NCI-H128 (cell line): ENCODE data around the gene KIF4A.

Experiments
- DNase-seq: peaks from one replicate; lab custom pipeline; 2025; ENCODE audit not compliant: unreplicated experiment; lab: John Stamatoyannopoulos, UW

KIF4A gene

DNA sequence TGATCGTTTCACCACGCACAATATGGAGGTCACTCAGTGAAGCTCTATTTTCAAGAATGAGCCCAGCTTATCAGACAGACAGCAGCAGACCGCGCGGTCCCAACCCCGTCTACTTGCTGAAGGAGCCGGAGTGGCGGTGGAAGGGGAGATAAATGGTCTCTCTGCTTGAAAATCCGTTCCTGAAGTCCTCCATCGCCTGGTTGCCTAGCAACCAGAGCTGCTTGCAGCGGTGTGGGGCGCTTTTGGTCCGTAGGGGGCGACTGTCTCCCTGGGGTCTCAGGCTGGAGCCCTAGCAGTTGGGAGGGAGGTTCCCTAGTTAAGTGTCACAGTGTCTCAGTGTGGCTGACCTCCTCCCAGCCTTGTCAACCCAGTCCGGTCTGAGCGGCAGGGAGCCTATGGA lies 146.4 kb downstream of the KIF4A start:
- no peak for DNase-seq

DNA sequence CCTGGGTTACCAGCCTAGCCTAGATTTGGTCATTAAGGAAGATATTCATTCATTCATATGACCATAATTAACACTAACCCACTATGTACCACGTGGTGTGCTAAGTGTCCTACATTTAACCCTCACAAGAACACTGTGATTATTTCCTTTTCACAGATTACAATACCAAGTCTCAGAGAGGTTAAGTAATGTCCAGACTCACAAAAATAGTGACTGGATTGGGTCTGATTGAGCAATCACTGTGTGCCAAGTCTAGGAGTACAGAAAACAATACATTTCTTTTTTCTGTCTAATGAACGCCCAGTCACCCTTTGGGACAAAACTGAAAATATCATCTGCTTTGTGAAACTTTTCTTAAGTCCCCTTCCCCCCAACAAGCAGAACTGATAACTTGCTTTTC lies 147.1 kb downstream of the KIF4A start:
- no peak for DNase-seq

DNA sequence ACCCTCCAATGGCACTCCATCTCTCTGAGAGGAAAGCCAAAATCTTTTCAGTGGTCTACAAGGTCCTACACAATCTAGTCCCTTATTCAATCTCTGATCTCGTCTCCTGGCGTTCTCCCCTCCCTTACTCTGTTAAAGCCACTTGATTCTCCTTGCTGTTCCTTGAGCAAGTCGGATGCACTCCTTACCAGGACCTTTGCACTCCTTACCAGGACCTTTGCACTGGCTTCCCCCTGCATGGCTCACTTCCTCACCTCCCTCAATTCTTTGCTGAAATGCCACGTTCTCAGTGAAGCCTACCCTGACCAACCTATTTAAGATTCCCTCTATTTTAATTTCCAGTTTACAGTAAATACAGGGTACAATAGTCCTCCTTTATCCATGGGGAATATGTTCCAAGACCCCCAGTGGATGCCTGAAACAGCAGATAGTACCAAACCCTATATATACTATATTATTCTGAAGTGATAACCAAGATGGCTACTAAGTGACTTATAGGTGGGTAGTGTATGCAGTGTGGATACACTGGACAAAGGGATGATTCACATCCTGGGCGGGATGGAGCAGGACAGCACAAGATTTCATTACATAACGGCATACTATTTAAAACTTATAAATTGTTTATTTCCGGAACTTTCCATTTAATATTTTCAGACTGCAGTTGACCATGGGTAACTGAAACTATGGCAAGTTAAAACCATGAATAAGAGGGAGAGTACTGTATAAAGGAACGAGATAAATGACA lies 148.2 kb downstream of the KIF4A start:
- DNase-seq: no peak

DNA sequence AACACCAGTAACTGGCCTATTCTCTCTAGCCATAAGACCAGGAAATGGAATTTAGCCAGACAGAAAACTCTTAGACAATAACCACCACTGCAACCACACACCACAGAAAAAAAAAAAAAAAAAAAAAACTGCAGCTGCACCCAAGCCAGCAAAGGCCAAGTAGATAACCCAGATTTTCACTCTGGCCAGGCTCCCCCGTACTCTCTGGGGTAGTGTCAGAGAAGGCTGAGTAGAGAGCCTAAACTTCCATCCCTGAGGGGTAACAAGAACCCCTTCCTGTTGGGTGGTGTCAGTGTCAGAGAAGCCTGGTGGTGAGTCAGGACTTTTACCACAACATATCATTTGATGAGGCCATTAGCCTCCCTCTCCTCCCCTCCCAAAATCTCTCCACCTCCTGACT lies 149.1 kb downstream of the KIF4A start:
- no peak for DNase-seq

DNA sequence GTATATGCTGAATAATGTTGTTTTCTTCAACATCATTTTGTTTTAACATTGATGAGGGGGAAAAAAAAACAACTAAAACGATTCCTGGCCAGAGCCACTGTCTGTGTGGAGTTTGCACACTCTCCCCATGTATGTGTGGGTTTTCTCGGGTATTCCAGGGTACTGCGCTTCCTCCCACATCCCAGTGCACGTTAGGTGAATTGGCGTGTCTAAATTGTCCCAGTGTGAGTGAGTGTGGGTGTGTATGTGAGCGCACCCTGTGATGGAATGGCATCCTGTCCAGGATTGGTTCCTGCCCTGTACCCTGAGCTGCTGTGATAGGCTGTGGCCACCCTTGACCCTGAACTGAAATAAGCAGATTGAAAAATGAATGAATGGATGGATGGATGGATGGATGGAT lies 152.3 kb downstream of the KIF4A start:
- no peak for DNase-seq

DNA sequence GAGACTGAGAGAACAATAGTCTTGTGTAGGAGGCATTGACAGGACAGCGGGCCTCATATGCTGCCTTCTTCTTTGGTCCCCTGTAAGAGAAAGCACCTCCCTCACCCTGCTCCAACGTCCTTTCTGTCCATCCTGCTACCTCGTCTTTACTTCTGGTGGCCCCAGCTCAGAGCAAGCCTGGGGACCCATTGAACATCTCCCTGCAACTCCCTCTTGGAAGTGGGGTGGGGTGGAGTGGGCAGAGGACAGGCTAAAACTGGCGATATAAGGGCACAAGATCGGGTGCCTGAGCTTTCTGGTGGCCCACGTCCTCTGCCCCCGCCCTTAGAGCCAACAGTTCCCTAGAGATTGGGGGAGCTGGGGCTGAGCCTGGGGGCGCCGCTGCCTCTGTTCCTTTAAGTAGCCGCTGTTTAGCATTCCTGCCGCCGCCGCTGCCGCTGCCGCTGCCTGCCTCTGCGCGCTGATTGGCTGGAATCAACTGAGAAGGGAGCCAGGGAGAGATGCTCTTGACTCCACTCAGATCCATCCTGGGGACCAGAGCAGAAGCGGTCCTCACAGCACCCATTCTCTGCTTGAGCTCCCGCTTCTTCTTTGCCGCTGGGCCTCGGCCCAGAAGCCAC lies 154.5 kb downstream of the KIF4A start, which contains the start of gene DLG3:
TSS of gene DLG3 (plus strand) at position 510 of the 620 bp plus-strand sequence. CDS start 367 bp downstream, outside the sequence.
- peak; percentile 39 for DNase-seq

DNA sequence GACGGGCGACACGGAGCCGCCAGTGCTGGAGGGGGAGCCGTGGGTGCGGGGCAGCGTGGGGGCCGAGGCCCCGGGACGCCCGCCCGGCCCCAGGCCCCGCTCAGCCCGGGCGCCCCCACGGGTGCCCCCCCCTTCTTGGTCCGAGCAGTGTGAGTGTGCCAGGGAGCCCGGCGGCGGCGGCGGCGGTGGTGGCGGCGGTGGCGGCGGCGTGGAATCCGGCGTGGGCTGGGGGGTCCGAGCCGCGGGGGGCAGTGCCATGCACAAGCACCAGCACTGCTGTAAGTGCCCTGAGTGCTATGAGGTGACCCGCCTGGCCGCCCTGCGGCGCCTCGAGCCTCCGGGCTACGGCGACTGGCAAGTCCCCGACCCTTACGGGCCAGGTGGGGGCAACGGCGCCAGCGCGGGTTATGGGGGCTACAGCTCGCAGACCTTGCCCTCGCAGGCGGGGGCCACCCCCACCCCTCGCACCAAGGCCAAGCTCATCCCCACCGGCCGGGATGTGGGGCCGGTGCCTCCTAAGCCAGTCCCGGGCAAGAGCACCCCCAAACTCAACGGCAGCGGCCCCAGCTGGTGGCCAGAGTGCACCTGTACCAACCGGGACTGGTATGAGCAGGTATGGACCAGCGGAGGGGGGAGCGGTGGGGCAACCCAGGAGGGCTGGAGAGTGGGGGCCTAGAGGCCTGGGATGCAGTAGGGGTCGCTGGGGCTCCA lies 155.2 kb downstream of the KIF4A start:
- no peak for DNase-seq

DNA sequence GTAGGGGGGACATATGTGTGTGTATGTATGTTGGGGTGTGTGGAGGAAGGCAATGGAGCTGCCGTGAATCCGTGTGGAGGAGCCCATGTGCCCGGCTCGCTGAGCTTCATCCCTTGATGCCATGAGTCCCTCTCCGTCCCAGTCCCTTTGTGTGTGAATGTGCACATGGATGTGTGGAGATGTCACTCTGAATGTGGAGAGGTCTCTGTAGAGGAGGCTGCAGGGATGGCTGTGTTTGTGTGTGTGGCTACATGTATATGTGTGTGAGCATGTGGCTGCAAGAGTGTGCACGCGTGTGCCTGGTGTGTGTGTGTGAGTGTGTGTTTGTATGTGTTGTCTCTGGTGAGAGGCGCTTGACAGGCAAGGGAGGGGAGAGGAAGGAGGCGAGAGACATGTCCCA lies 156.0 kb downstream of the KIF4A start:
- no peak for DNase-seq

DNA sequence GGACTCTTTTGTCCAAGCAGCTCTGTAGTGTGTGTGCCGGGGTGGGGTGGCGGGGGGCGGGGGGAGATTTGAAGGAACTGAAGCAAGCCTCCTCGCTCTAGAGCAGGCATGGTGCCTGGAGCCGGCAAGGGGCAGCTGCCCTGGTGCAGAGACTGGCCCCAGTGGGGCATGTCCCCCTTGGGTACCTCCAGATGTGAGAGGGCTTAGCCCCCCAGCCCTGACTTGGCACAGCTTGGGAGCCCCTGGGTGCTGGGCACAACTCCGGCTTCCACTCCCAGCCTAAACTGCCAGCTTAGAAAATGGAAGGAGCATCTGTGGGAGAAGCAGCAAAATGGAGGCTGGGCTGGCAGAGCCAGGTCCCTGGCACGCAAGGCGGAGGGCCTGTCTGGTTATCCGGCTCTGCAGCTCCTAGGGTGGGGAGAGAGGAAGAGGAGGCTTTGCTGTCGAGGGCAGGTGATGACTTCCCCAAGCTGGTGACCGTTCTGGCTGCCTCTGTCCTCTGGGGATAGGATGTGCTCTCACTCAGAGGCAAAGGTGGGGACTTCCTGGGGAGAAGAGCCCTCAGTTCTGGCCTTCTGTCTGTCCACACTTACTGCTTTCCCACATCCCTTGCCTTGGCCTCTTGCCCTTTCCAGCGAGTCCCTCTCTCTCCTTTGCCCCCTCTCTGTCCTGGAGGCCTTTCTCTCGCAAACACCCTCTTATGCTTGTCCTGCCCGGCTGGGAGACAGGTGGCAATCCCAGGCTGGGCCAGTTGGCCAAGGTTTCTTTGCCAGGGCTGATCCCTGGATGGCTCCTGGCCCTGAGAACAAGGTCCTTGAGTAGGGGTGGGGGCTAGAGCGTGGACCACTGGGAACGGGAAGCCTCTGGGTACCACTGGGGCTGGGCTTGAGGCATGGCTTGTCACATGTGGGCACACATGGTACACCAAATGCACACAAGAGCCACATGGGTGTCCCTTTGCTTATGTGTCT lies 156.8 kb downstream of the KIF4A start:
- DNase-seq: no peak

DNA sequence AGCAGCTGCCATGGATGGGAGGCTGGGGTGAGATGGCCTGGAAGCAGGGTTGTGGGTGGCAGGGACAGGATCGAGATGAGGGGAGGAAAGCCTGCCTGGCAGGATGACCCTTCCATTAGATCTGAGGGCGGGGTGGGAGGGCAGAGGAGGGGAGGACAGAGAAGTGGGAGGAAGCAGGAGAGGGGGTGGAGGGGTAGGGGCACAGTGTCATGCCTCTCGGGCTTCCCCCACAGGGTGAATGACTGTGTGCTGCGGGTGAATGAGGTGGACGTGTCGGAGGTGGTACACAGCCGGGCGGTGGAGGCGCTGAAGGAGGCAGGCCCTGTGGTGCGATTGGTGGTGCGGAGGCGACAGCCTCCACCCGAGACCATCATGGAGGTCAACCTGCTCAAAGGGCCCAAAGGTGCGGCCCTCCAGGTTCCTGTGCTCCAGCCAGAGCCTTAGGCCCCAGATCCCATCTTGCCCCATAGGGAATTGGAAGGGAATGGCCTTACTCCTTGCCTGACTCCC lies 159.6 kb downstream of the KIF4A start:
- no peak for DNase-seq

DNA sequence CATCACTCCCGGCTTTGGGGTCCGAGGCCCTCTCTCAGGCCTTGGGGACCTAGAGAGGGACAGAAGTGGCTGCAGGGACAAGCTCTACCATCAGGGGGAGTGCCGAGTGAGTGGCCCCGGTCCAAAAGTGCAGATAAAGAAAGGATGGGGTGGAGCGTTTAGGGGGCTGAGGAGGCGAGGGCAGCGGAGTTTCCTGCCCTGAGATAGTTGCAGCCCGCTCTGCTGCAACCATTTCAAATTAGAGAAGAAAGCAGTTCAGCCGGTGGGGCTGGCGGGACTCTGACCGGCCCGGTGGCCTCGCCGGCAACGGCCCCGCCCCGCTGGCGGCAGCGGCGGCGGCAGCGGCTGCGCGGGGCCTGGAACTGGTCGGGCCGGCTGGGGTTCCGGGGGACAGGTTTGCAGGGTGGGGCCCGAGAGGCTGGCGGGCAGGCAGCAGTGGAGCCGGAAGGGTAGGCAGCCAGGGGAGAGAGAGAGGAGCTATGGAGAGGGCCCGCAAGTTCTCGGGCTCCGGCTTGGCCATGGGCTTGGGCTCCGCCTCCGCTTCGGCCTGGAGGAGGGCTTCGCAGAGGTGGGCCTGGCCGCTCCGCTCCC lies 162.3 kb downstream of the KIF4A start:
- peak; percentile 10 for DNase-seq

DNA sequence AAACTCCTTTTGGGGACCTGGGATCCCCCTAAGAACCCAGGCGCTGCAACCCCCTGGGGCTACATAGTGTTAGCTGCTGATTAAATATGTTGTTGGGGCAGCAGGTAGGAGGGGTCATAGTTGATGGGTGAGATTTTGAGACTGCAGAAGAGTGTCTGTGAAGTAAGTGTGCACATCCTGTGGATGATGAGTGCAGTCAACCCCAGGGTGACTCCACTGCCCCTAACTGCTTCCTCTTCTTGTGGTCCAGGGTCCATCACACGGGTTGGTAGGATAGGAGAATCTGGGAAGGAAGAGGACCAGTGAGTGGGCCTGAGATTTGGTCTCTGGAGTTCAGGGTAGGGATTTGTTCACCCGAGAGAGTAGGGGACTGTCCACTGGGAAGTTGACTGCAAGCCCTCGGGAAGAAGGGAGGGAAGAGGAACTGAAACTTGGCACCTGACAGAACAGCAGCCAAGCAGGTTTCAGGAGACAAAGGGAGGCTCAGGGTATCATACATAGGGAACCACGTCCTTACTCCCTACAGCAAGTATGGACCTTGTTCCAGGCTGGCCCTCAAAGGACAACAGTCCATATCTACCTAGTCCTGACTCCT lies 163.2 kb downstream of the KIF4A start:
- no peak for DNase-seq

DNA sequence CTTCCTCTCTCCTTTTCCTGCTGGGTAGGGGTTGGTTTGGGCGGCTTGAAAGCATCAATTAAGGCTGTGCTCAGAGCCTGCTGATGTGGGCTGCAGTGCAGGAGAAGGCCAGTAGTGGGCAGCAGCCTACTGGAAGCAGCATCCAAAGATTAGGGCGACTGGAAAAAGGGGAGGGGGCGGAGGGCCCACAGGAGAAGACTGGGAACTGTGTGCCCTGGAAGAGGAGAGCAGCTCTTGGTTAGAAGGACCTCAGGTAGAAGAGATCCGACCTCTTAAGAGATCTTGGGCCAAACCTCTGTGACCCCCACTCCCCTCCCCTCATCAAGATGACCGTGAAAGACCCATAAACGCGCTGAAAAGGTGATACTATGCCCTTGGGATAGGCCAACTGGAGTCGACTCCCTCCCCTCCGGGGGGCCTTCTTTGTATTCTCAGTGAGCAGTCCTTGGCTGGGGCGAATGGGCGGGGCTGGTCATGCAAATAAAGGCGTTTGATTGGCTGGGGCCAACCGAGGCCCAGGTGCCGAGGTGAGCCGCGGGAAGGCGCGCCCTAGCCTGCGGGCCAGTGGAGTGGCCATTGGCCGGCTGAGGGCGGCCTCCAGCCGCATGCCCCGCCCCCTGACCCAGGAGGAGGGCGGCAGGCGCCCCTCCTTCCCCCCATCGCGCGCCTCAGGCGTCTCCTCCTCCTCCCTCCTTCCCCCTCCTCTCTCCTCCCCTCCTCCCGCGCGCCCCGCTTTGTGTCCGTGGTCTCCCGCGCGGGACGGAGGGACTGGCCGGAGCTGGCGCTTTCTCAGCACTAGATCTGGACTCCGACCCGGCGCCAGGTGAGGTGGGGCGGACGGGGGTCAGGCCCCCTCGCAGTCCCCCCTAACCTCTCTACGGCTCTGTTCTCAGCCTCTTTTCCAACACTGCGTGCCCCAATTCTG lies 164.8 kb downstream of the KIF4A start:
- DNase-seq: peak; percentile 85

DNA sequence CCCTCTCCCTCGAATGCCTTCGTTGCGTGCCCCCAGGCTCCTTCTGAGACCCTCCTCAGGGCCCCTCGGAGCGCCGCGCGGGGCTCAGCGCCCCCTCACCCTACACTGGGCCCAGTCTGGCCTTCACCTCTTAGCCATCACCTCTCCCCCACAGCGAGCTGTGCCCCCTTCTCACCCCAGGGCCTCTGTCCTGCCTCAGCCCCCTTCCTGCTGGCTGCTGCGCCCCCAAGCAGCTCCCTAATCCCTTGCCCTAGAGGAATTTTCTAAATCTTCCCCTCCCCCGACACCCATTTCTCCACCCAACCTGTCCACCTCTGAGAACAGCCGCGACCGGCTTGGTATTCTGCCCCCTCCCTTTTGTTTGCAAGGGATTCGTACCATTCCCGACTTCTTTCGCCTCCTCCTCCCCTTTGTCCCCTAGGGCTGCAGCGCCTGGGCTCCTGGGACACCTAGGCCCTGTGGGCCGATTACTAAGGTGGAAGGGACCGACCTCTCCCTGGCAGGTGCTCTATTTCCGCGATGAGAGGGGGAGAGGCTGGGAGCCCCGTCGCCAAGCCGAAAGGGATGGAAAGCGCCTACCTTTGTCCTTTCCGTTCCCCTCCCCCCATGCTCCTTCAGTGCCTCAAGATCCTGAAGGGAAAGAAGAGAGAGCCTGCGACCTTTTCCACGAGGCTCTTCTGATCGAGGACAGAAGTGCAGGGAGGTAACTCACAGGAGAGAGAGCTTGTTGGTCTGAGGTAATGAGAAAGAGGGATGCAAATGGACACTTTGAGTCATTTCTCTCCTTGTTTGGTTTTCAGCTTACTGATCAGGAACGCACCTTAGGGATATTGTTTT lies 165.7 kb downstream of the KIF4A start:
- no peak for DNase-seq

DNA sequence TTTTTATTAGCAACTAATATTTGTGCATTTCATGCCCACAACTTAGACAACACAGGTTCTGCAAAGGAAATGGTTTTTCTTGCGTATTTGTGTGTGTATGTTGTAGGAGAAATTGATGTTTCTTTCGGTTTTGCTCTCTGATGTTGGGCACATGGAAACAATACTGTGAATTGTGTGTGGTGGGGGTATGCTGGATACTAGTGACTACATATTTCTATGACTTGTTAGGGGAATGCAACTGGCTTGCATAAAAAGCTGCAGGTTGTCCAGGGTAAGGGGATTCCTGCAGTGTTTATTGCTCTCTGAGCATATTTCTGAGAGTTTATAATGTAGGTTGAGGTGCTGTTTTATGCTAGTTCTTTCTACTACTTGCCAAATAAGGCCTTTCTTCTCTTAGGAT lies 166.4 kb downstream of the KIF4A start:
- no peak for DNase-seq

DNA sequence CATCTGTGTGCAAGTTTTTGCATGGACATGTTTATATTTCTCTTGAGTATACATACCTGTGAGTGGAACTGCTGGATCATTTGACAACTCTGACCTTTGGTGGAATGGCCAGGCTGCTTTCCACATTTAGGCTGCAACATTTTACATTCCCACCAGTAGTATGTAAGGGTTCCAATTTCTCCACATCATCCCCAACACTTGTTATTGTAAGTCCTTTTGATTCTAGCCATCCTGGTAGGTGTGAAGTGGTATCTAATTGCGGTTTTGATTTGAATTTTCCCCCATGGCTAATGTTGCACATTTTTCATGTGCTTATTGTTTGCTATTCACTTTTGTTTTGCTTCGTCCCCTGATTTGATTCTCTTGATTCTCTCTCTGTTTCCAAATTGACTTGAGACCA lies 171.1 kb downstream of the KIF4A start:
- no peak for DNase-seq

DNA sequence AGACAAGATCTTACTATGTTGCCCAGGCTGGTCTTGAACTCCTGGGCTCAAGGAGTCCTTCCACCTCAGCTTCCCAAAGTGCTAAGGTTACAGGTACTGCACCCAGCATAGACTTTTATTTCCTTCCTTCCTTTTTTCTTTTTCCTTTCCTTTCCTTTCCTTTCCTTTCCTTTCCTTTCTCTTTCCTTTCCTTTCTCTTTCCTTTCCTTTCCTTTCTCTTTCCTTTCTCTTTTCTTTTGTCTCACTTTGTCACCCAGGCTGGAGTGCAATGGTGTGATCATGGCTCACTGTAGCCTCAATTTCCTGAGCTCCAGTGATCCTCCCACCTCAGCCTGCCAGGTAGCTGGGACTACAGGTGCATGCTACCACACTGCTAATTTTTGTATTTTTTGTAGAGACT lies 174.1 kb downstream of the KIF4A start:
- DNase-seq: no peak

DNA sequence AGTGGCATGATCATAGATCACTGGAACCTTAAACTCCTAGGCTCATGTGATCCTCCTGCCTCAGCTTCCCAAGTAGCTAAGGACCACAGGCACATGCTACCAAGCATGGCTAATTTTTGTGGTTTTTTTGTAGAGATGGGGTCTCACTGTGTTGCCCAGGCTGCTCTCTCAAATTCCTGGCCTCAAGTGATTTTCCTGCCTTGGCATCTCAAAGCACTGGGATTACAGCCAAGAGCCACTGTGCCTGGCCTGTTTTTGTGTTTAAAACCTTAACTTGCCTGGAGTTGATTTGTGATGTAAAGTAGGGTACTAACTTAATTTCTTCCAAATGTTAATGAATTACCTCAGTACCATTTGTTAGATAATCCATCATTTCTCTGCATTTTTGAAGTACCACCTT lies 177.1 kb downstream of the KIF4A start:
- no peak for DNase-seq
